WTC11 (cell line): ENCODE measurements around the gene MYLK. TPM values are rescaled to one million over a fixed set of nuclear protein-coding genes. Genes with fewer than 3 reads are reported as not detected.
A peak's percentile ranks its signal among the peaks of the same experiment; 100 is the strongest.

ENCODE experiments used
- ATAC-seq: fragments of 200-7000 bp; cut with Tn5 transposase; 2 replicates; pipeline ENCODE4 v1.10.0; 2021; ENCODE audit warnings: mild to moderate bottlenecking, moderate library complexity
- CTCF ChIA-PET: fragments of 300-600 bp; sonication (Branson Sonifier 250); formaldehyde crosslinking; loops from one replicate; lab custom pipeline; 2021; ENCODE audit warnings: antibody characterized with exemption; lab: Charles Lee
- POLR2A ChIA-PET: fragments of 350-600 bp; sonication (Branson Sonifier 250); formaldehyde crosslinking; loops from one replicate; lab custom pipeline; 2021; ENCODE audit warnings: antibody characterized with exemption; lab: Charles Lee
- DNase-seq: peaks from one replicate; pipeline ENCODE4 v3.0.0; 2021; ENCODE audit warnings: low spot score
- H3K27ac Mint-ChIP-seq: 2 replicates; pipeline ENCODE4 v1.8.0; 2021; ENCODE audit warnings: mixed read lengths
- H3K27me3 Mint-ChIP-seq: 2 replicates; pipeline ENCODE4 v1.8.0; 2021; ENCODE audit warnings: low read depth, mild to moderate bottlenecking, moderate library complexity, mixed read lengths
- H3K36me3 Mint-ChIP-seq: 2 replicates; pipeline ENCODE4 v1.8.0; 2021; ENCODE audit warnings: mixed read lengths
- H3K4me1 Mint-ChIP-seq: 2 replicates; pipeline ENCODE4 v1.8.0; 2022; ENCODE audit warnings: mixed read lengths
- H3K4me3 Mint-ChIP-seq: 2 replicates; pipeline ENCODE4 v1.8.0; 2021; ENCODE audit warnings: mild to moderate bottlenecking, moderate library complexity, mixed read lengths
- H3K9me3 Mint-ChIP-seq: 2 replicates; pipeline ENCODE4 v1.8.0; 2021; ENCODE audit warnings: mixed read lengths
- IRF1 ChIP-seq: sonication (generic); formaldehyde crosslinking; IDR thresholded peaks from 2 replicates; pipeline ENCODE4 v1.8.0; 2023; ENCODE audit warnings: missing genetic modification reagents
- JAZF1 ChIP-seq: fragments of 250-450 bp; sonication (Bioruptor Pico); IDR thresholded peaks from 2 replicates; pipeline ENCODE4 v1.9.0; 2021; ENCODE audit warnings: moderate library complexity, mild to moderate bottlenecking, inconsistent platforms
- MYBL2 ChIP-seq: sonication (generic); formaldehyde crosslinking; IDR thresholded peaks from 2 replicates; pipeline ENCODE4 v1.8.1; 2023; ENCODE audit warnings: mild to moderate bottlenecking, moderate library complexity, missing genetic modification reagents
- NR3C1 ChIP-seq: sonication (generic); formaldehyde crosslinking; conservative IDR thresholded peaks from 2 replicates; pipeline ENCODE4 v1.8.1; 2023; ENCODE audit warnings: low read depth, mild to moderate bottlenecking, missing genetic modification reagents
- SMAD3 ChIP-seq: sonication (generic); formaldehyde crosslinking; IDR thresholded peaks from 2 replicates; pipeline ENCODE4 v1.8.0; 2022; ENCODE audit warnings: missing genetic modification reagents, mild to moderate bottlenecking, borderline replicate concordance
- TCF7 ChIP-seq: sonication (generic); formaldehyde crosslinking; IDR thresholded peaks from 2 replicates; pipeline ENCODE4 v1.8.0; 2022; ENCODE audit warnings: mild to moderate bottlenecking, low read depth, missing genetic modification reagents, moderate library complexity
- TEAD4 ChIP-seq: sonication (generic); formaldehyde crosslinking; IDR thresholded peaks from 2 replicates; pipeline ENCODE4 v1.8.0; 2022; ENCODE audit warnings: mild to moderate bottlenecking, missing genetic modification reagents
- TP53 ChIP-seq: sonication (generic); formaldehyde crosslinking; IDR thresholded peaks from 2 replicates; pipeline ENCODE4 v1.8.1; 2023; ENCODE audit warnings: mild to moderate bottlenecking, missing genetic modification reagents
- ZNF232 ChIP-seq: sonication (generic); formaldehyde crosslinking; IDR thresholded peaks from 2 replicates; pipeline ENCODE4 v1.8.0; 2022; ENCODE audit warnings: mild to moderate bottlenecking, missing genetic modification reagents
- total RNA-seq: library from RNA; stranded (reverse); gene quantifications from 3 replicates; pipeline ENCODE4 v1.2.3, GENCODE V29; 2021
- TF ChIP-seq, protein P1 (sequence below): sonication (generic); formaldehyde crosslinking; IDR thresholded peaks from 2 replicates; pipeline ENCODE4 v1.8.1; 2023; ENCODE audit warnings: mild to moderate bottlenecking, missing genetic modification reagents, moderate library complexity
- TF ChIP-seq, protein P2 (sequence below): fragments of 200-600 bp; IDR thresholded peaks from 2 replicates; pipeline ENCODE4 v1.8.0; 2022; ENCODE audit warnings: antibody characterized with exemption
- TF ChIP-seq, protein P3 (sequence below): sonication (generic); formaldehyde crosslinking; IDR thresholded peaks from 2 replicates; pipeline ENCODE4 v1.8.1; 2023; ENCODE audit warnings: mild to moderate bottlenecking, missing genetic modification reagents
- TF ChIP-seq, protein P4 (sequence below): sonication (generic); formaldehyde crosslinking; IDR thresholded peaks from 2 replicates; pipeline ENCODE4 v1.8.1; 2023; ENCODE audit warnings: mild to moderate bottlenecking, missing genetic modification reagents
- TF ChIP-seq, protein P5 (sequence below): sonication (generic); formaldehyde crosslinking; IDR thresholded peaks from 2 replicates; pipeline ENCODE4 v1.8.0; 2022; ENCODE audit warnings: mild to moderate bottlenecking, missing genetic modification reagents

Gene MYLK
- total RNA-seq, 1 experiment from 2014 or later = 10.4 TPM

- H3K4me1 Mint-ChIP-seq = peaks cover 3% of the 10 kb centered on the region; the same call in 1 of the 2 replicates
- H3K27me3 Mint-ChIP-seq = no peaks in the 10 kb centered on the region; the same call in 1 of the 2 replicates
- TF ChIP-seq MYBL2 (CRISPR knock-in tag) (no peak), TEAD4 (CRISPR knock-in tag) (no peak)
- CTCF ChIA-PET = interaction anchor here (0.6 to 2.0 kb wide), 18 partner anchors 9 to 743 kb away, joined by 3 to 17 read pairs (median 4); partner anchors contain the start of genes CCDC14 and KALRN
- POLR2A ChIA-PET = interaction anchor here (0.7 kb wide), 1 partner anchor 33 kb away, joined by 3 read pairs; no protein-coding TSS in a partner anchor
- no peak overlapping the region for H3K4me3 Mint-ChIP-seq
- no peak overlapping the region for H3K27ac Mint-ChIP-seq
- H3K36me3 Mint-ChIP-seq = no peaks in the 10 kb centered on the region
- H3K9me3 Mint-ChIP-seq = no peaks in the 10 kb centered on the region
- DNase-seq = no peak
- ATAC-seq = peak; percentile 34; the same call in 1 of the 2 replicates
These were observed 23.6 kb upstream of the MYLK start for GRCh38 chr3:123907720-123908119.

DNA sequence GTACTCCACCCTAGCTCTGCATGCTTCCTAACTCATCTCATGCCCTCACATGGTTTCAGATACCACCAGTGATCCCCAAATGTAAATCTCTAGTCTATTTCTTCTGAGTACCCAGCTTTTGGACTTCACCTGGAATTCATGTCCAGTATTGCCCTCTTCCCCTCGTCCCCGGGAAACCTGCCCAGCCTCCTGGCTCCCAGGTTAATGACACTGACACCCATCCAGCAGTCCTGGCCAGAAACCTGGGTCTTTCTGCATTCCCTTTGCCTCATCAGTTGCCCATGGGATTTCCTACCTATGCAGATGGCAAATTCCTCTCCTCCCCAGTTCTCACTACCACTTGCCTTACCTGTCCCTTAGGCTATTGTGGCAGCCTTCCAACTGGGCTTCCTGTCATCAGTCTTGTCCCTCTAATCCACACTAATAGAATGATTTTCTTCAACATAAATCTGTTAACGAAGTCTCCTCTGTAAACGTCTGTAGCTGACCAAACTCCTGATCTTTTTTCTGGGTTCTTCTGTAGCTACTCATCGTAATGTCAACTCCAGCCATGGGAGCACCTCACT, 15.3 kb upstream of the MYLK start:
- TF ChIP-seq, protein P1, sequence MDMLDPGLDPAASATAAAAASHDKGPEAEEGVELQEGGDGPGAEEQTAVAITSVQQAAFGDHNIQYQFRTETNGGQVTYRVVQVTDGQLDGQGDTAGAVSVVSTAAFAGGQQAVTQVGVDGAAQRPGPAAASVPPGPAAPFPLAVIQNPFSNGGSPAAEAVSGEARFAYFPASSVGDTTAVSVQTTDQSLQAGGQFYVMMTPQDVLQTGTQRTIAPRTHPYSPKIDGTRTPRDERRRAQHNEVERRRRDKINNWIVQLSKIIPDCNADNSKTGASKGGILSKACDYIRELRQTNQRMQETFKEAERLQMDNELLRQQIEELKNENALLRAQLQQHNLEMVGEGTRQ (CRISPR knock-in tag) = no peak
- TF ChIP-seq IRF1 (CRISPR knock-in tag) (no peak), JAZF1 (CRISPR knock-in tag) (no peak), NR3C1 (no peak), SMAD3 (CRISPR knock-in tag) (no peak), TCF7 (CRISPR knock-in tag) (no peak), MYBL2 (CRISPR knock-in tag) (no peak), TP53 (CRISPR knock-in tag) (no peak)
- TF ChIP-seq, protein P2, sequence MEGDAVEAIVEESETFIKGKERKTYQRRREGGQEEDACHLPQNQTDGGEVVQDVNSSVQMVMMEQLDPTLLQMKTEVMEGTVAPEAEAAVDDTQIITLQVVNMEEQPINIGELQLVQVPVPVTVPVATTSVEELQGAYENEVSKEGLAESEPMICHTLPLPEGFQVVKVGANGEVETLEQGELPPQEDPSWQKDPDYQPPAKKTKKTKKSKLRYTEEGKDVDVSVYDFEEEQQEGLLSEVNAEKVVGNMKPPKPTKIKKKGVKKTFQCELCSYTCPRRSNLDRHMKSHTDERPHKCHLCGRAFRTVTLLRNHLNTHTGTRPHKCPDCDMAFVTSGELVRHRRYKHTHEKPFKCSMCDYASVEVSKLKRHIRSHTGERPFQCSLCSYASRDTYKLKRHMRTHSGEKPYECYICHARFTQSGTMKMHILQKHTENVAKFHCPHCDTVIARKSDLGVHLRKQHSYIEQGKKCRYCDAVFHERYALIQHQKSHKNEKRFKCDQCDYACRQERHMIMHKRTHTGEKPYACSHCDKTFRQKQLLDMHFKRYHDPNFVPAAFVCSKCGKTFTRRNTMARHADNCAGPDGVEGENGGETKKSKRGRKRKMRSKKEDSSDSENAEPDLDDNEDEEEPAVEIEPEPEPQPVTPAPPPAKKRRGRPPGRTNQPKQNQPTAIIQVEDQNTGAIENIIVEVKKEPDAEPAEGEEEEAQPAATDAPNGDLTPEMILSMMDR = no peak
- TF ChIP-seq, protein P3, sequence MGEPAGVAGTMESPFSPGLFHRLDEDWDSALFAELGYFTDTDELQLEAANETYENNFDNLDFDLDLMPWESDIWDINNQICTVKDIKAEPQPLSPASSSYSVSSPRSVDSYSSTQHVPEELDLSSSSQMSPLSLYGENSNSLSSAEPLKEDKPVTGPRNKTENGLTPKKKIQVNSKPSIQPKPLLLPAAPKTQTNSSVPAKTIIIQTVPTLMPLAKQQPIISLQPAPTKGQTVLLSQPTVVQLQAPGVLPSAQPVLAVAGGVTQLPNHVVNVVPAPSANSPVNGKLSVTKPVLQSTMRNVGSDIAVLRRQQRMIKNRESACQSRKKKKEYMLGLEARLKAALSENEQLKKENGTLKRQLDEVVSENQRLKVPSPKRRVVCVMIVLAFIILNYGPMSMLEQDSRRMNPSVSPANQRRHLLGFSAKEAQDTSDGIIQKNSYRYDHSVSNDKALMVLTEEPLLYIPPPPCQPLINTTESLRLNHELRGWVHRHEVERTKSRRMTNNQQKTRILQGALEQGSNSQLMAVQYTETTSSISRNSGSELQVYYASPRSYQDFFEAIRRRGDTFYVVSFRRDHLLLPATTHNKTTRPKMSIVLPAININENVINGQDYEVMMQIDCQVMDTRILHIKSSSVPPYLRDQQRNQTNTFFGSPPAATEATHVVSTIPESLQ (CRISPR knock-in tag) = no peak
- Mint-ChIP-seq H3K36me3 (no peaks in the 10 kb centered on the region), H3K9me3 (no peaks in the 10 kb centered on the region), H3K4me1 (no peaks in the 10 kb centered on the region; the same call in 1 of the 2 replicates), H3K4me3 (no peak overlapping the region), H3K27me3 (no peaks in the 10 kb centered on the region), H3K27ac (no peak overlapping the region)
- ChIA-PET POLR2A (no interaction called here), CTCF (interaction anchor here (0.9 to 1.1 kb wide), 2 partner anchors 8 to 80 kb away, joined by 3 to 5 read pairs; no protein-coding TSS in a partner anchor)
- DNase-seq (no peak), ATAC-seq (no peak)

- no peak for ATAC-seq
- no peak for DNase-seq
- Mint-ChIP-seq H3K27me3 (peaks cover 4% of the 10 kb centered on the region; the same call in 1 of the 2 replicates), H3K4me3 (no peak overlapping the region), H3K36me3 (peaks cover 44% of the 10 kb centered on the region), H3K4me1 (no peaks in the 10 kb centered on the region), H3K9me3 (peaks cover 54% of the 10 kb centered on the region), H3K27ac (no peak overlapping the region)
- TF ChIP-seq ZNF232 (CRISPR knock-in tag) = no peak
- TF ChIP-seq, protein P4, sequence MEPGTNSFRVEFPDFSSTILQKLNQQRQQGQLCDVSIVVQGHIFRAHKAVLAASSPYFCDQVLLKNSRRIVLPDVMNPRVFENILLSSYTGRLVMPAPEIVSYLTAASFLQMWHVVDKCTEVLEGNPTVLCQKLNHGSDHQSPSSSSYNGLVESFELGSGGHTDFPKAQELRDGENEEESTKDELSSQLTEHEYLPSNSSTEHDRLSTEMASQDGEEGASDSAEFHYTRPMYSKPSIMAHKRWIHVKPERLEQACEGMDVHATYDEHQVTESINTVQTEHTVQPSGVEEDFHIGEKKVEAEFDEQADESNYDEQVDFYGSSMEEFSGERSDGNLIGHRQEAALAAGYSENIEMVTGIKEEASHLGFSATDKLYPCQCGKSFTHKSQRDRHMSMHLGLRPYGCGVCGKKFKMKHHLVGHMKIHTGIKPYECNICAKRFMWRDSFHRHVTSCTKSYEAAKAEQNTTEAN (CRISPR knock-in tag) = no peak
- TF ChIP-seq, protein P5, sequence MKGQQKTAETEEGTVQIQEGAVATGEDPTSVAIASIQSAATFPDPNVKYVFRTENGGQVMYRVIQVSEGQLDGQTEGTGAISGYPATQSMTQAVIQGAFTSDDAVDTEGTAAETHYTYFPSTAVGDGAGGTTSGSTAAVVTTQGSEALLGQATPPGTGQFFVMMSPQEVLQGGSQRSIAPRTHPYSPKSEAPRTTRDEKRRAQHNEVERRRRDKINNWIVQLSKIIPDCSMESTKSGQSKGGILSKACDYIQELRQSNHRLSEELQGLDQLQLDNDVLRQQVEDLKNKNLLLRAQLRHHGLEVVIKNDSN (CRISPR knock-in tag) = no peak
- POLR2A ChIA-PET = no interaction called here
- CTCF ChIA-PET = no interaction called here
These were observed 8.9 kb upstream of the MYLK start for GRCh38 chr3:123893012-123893411.
